ENCODE results near the gene OPCML.

DNA sequence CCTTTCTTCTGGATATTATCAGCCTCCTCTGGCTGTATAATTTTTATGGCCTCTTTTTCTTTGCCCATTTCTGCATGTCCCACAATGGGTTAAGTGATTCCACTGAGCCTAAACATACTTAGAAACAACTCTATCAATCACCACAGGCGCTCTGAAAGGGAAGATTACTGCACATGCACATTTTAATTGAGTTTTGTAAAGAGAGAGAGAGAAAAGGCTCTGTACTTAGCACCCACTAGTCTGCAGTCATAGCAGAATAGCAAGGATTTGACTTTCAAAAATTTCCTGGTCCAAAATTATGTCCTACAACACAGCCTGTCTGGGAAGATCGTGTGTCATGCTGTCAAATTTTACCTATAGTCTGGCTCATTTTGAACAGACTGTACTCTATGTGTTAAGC, 758.5 kb downstream of the OPCML start:
- TF ChIP-seq, protein P1, sequence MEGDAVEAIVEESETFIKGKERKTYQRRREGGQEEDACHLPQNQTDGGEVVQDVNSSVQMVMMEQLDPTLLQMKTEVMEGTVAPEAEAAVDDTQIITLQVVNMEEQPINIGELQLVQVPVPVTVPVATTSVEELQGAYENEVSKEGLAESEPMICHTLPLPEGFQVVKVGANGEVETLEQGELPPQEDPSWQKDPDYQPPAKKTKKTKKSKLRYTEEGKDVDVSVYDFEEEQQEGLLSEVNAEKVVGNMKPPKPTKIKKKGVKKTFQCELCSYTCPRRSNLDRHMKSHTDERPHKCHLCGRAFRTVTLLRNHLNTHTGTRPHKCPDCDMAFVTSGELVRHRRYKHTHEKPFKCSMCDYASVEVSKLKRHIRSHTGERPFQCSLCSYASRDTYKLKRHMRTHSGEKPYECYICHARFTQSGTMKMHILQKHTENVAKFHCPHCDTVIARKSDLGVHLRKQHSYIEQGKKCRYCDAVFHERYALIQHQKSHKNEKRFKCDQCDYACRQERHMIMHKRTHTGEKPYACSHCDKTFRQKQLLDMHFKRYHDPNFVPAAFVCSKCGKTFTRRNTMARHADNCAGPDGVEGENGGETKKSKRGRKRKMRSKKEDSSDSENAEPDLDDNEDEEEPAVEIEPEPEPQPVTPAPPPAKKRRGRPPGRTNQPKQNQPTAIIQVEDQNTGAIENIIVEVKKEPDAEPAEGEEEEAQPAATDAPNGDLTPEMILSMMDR (conservative IDR thresholded peaks at IDR 0.05; ENCODE audit: low read depth, low read length) = no peak
- TF ChIP-seq EZH2 (IDR thresholded peaks at IDR 0.05; ENCODE audit: borderline replicate concordance, low read depth, low read length, poor library complexity, severe bottlenecking) = no peak

Data from A673 (cell line).